Lower lobe of right lung (tissue), 2 donors: ENCODE results near the gene FIGLA. TPM values are rescaled to one million over a fixed set of nuclear protein-coding genes. Genes with fewer than 3 reads are reported as not detected.

Experiments
- ATAC-seq, 2 donors: fragments of 200-7000 bp; cut with Tn5 transposase; one replicate each; pipeline ENCODE4 v1.9.1; 2020 to 2022; ENCODE audit warnings: mild to moderate bottlenecking in 2 of 2, moderate library complexity in 2 of 2
- DNase-seq: peaks from one replicate; pipeline ENCODE4 v3.0.0-alpha.2; 2020
- H3K27ac ChIP-seq: fragments of 200-600 bp; one replicate; pipeline ENCODE4 v1.8.0; 2022
- H3K27me3 ChIP-seq: fragments of 200-600 bp; one replicate; pipeline ENCODE4 v1.8.0; 2022; ENCODE audit warnings: low read depth
- H3K36me3 ChIP-seq: fragments of 200-600 bp; one replicate; pipeline ENCODE4 v1.8.0; 2022; ENCODE audit warnings: mild to moderate bottlenecking
- H3K4me1 ChIP-seq: fragments of 200-600 bp; one replicate; pipeline ENCODE4 v1.8.0; 2022
- H3K4me3 ChIP-seq: fragments of 200-600 bp; one replicate; pipeline ENCODE4 v1.8.0; 2022; ENCODE audit warnings: mild to moderate bottlenecking
- H3K9me3 ChIP-seq: fragments of 200-600 bp; one replicate; pipeline ENCODE4 v1.8.0; 2022
- intact Hi-C: fragments of 100-400 bp; cut with DNase I; formaldehyde crosslinking; loops from one replicate; pipeline ENCODE4 v1.11.0; 2022
- total RNA-seq: library from RNA; stranded (reverse); fragmentation: NEBNext Ultra II Directional; extraction: Animal tissue kit (Norgen Biotek cat#: 25700); gene quantifications from one replicate; pipeline ENCODE4 v1.2.1, GENCODE V29; 2021
- TF ChIP-seq, protein P1 (sequence below): fragments of 200-600 bp; IDR thresholded peaks from one replicate; pipeline ENCODE4 v1.8.0; 2022; ENCODE audit warnings: antibody characterized with exemption, mild to moderate bottlenecking
- donor health status: DM: no; HTN: yes; CAD: no; lungs with severe emphysema.

The FIGLA gene
- total RNA-seq, 1 donor from 2014 or later, result not detected

DNA sequence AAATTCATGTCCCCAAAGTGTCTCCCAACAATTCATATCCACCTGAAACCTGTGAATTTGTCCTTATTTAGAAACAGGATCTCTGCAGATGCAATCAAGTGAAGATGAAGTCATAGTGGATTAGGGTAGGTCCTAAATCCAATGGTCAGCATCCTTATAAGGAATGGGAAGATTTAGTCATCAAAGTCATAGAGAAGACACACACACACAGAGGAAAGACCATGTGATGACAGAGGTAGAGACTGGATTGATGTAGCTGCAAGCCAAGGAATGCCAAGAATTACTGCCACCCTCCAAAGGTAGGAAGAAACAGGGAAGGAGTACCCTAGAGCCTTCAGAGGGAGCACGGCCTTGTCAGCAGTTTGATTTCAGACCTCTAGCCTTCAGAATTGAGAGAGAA lies 40.1 kb downstream of the FIGLA start:
- DNase-seq, result no peak
- intact Hi-C loops, result no loop called here
- TF ChIP-seq, protein P1, sequence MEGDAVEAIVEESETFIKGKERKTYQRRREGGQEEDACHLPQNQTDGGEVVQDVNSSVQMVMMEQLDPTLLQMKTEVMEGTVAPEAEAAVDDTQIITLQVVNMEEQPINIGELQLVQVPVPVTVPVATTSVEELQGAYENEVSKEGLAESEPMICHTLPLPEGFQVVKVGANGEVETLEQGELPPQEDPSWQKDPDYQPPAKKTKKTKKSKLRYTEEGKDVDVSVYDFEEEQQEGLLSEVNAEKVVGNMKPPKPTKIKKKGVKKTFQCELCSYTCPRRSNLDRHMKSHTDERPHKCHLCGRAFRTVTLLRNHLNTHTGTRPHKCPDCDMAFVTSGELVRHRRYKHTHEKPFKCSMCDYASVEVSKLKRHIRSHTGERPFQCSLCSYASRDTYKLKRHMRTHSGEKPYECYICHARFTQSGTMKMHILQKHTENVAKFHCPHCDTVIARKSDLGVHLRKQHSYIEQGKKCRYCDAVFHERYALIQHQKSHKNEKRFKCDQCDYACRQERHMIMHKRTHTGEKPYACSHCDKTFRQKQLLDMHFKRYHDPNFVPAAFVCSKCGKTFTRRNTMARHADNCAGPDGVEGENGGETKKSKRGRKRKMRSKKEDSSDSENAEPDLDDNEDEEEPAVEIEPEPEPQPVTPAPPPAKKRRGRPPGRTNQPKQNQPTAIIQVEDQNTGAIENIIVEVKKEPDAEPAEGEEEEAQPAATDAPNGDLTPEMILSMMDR, result no peak
- no peak overlapping the region for H3K4me3 ChIP-seq
- H3K36me3 ChIP-seq, result no peaks in the 10 kb centered on the region
- no peaks in the 10 kb centered on the region for H3K4me1 ChIP-seq
- no peak overlapping the region for H3K27ac ChIP-seq
- H3K9me3 ChIP-seq, result no peaks in the 10 kb centered on the region
- peaks cover 9% of the 10 kb centered on the region for H3K27me3 ChIP-seq
- ATAC-seq, result no peak

DNA sequence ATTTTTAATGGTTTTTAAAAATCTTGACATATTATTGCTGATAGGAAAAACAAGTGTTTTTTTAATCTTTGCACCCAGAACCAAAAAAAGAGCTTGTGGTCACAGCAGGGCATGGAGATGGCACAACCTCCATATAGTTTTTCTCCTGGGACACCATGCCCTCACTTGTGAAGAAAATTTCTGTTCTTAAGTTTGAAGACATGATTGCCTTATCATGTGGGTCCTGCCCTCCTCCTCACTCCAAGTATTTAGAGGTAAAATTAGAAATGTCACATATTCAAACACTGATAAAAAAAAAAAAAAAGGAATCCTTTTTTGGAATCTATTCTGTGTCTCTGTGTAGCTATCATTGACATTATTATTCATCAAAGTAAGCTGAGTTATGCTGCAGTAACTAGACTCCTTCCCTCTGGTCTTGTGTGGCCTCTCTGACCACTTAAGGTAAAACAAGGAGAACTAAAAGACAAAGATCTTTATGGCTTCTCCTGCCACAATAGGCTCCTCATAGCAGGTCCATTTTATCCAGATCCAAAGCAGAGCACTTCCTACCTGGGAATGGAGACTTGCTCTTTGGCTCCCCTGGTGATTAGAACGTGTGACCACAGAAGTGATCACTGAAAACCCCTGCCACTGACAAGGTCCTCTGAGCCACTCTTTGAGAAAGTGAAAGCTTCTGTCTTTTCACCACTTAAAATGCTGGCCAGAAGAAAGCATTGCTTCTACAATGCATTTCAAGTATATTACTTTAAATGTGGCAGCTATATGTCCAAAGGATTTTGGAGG lies 42.2 kb downstream of the FIGLA start:
- intact Hi-C loops, result no loop called here
- H3K9me3 ChIP-seq, result no peaks in the 10 kb centered on the region
- no peak overlapping the region for H3K27ac ChIP-seq

DNA sequence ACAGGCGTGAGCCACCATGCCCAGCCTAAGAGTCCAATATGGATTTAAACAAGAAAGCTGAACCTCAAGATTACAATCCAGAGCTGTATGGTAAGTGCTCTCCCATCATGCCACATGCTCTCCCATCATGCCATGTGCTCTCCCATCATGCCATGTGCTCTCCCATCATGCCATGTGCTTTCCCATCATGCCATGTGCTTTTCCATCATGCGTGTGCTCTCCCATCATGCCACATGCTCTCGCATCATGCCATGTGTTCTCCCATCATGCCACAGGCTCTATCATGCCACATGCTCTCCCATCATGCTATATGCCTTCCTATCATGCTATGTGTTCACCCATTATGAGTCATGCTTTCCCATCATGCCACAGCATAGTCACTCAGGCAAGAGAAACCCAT lies 43.2 kb downstream of the FIGLA start:
- DNase-seq, result no peak
- no peak for ATAC-seq
- H3K27ac ChIP-seq, result no peak overlapping the region
- H3K9me3 ChIP-seq, result no peaks in the 10 kb centered on the region
- H3K4me1 ChIP-seq, result no peaks in the 10 kb centered on the region
- intact Hi-C loops, result no loop called here
- TF ChIP-seq, protein P1, result no peak
- peaks cover 9% of the 10 kb centered on the region for H3K27me3 ChIP-seq
- H3K4me3 ChIP-seq, result no peak overlapping the region
- no peaks in the 10 kb centered on the region for H3K36me3 ChIP-seq

More for the DNA sequence above, 42.2 kb downstream of the FIGLA start:
- TF ChIP-seq, protein P1, result no peak
- ATAC-seq (no peak), DNase-seq (no peak)
- Histone ChIP-seq H3K27me3 (peaks cover 9% of the 10 kb centered on the region), H3K4me3 (no peak overlapping the region), H3K36me3 (no peaks in the 10 kb centered on the region), H3K4me1 (no peaks in the 10 kb centered on the region)

DNA sequence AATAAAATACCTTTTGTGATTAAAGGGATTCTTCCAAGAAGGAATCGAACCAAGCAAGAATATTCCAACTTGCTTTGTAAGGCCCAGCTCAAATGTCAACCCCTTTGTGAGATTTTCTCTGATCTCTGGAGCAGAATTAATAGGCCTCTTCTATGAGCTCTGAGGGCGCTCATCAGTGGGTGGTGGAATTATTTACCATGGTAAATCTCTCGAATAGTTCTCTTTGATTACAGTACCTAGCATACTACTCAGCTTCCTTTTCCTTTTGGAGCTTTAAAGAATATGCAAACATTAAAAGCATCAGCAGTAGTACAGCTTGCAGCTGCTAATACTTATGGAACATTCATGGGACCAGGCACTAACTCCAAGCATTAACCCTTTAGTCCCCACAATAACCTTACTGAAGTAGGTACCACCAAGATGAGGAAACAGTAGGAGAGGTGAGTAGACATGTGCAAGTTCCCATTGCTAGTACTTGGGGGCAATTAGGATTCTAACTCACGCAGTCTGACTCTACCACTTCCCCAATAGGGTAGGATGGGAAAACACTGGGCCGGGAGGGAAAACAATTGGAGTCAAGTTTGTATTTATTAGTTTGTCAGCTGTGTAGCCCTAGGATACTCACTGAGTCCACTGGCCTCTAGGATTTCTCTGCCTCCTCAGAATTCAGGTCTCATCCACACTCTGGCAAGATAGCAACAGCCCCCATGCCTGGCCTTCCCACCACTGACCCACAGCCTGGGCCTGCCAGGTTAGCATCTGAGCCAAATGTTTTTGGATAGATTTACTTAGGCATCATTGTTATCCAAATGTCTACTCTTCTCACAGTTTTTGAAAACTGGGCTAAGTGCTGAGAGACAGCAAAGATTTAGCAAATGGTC lies 44.1 kb downstream of the FIGLA start:
- no peak overlapping the region for H3K4me3 ChIP-seq
- TF ChIP-seq, protein P1, result no peak
- H3K27me3 ChIP-seq, result peaks cover 9% of the 10 kb centered on the region
- intact Hi-C loops, result no loop called here
- DNase-seq (no peak), ATAC-seq (no peak)
- no peak overlapping the region for H3K27ac ChIP-seq
- H3K36me3 ChIP-seq, result no peaks in the 10 kb centered on the region
- H3K9me3 ChIP-seq, result no peaks in the 10 kb centered on the region
- H3K4me1 ChIP-seq, result no peaks in the 10 kb centered on the region

DNA sequence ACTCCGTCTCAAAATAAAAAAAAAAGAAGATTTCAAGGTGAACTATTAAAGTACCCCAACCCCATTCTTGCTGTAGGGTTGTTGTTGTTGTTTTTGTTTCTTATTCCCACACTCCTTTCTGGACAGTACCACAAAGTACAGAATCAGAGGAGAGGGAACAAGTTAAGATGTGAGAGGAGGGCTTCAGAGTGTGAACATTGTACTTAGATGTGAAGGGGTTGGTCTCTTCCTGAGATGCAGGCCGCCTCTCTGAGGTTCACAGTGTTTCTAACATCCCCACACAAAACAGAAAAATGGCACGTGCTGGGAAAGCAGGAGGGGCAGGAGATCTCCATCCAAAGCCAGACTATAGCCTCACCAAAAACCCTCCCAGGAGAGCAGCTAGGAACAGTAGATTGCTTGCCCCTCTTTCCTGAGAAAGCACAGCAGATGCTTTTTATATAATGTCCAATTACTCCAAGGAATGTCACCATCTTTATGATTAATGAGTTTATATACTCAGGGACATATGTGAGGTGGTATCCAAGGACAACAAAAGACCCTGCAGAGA lies 45.1 kb downstream of the FIGLA start:
- no peak for ATAC-seq
- H3K4me1 ChIP-seq, result no peaks in the 10 kb centered on the region

More for the DNA sequence above, 45.1 kb downstream of the FIGLA start:
- intact Hi-C loops, result no loop called here
- TF ChIP-seq, protein P1, result no peak
- DNase-seq, result no peak
- no peaks in the 10 kb centered on the region for H3K9me3 ChIP-seq
- H3K4me3 ChIP-seq, result no peak overlapping the region
- H3K27ac ChIP-seq, result no peak overlapping the region
- peaks cover 6% of the 10 kb centered on the region for H3K27me3 ChIP-seq
- H3K36me3 ChIP-seq, result no peaks in the 10 kb centered on the region
